ENCODE measurements around the gene PRKAR2B. TPM values are rescaled to one million over a fixed set of nuclear protein-coding genes. Genes with fewer than 3 reads are reported as not detected.

The PRKAR2B gene
- polyA plus RNA-seq (249 and 297 TPM in 2 replicates), polyA minus RNA-seq (303 and 312 TPM in 2 replicates)

DNA sequence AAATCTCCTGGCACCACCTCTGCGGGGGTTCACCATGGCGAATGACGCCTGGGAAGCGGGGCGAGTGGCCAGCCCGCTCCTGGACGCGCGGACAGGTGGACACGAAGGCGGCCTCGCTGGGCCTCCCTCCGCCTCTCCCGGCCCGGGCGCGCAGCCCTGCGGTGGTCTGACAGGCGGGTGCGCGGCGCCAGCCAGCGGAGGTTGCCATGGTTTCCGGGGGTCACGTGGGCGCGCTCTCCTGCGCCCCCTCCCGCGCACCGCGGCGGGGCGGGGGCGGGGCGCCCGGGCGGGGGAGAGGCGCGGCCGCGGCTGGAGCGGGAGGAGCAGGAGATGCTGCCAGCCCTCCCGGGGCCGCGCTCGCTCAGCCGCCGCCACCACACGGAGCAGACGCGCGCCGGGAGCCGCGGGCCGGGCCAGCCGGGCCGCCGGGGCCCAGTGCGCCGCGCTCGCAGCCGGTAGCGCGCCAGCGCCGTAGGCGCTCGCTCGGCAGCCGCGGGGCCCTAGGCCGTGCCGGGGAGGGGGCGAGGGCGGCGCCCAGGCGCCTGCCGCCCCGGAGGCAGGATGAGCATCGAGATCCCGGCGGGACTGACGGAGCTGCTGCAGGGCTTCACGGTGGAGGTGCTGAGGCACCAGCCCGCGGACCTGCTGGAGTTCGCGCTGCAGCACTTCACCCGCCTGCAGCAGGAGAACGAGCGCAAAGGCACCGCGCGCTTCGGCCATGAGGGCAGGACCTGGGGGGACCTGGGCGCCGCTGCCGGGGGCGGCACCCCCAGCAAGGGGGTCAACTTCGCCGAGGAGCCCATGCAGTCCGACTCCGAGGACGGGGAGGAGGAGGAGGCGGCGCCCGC, at the start of gene PRKAR2B:
TSS of gene PRKAR2B (plus strand) at position 359 of the 848 bp plus-strand sequence. CDS start at position 562, 203 bp downstream.
- peak within 1 kb of the TSS; percentile 97 for H3K27ac ChIP-seq (ENCODE audit: low read length)
- H3K27me3 ChIP-seq (ENCODE audit: insufficient read depth, low read depth, low read length): no peaks in the 10 kb centered on the region

DNA sequence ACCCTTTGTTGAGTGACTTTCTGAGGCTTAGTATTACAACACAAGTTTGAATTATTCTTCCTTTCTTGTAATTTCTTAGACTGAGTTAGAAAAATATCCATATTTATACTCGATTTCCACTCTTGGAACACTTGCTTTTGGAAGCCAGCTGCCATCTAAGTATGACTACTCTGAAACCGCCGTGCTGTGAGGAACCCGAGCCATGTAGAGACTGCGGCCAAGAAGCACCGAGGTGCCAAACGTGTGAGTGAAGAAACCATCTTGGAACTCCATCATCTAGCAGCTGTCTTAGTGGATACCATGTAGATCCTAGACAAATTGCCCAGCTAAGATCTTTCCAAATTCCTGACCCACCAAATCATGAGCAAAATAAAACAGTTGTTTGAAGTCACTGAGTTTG, 49.7 kb upstream of the PRKAR2B start:
- H3K36me3 ChIP-seq (ENCODE audit: insufficient read depth, low read length): no peaks in the 10 kb centered on the region
- no peak overlapping the region for H3K4me3 ChIP-seq (ENCODE audit: low read length)
- H2AFZ ChIP-seq (ENCODE audit: low read depth, low read length): no peak overlapping the region
- no peaks in the 10 kb centered on the region for H3F3A ChIP-seq (ENCODE audit: insufficient read depth, low read length, poor library complexity, severe bottlenecking)
- H3K9me2 ChIP-seq (ENCODE audit: insufficient read depth, low read length): no peaks in the 10 kb centered on the region
- H3K4me2 ChIP-seq (ENCODE audit: low read length): no peak overlapping the region
- no peak overlapping the region for H3K9ac ChIP-seq (ENCODE audit: low read length)
- no peaks in the 10 kb centered on the region for H3K27me3 ChIP-seq (ENCODE audit: insufficient read depth, low read depth, low read length)
- TF ChIP-seq, protein P1, sequence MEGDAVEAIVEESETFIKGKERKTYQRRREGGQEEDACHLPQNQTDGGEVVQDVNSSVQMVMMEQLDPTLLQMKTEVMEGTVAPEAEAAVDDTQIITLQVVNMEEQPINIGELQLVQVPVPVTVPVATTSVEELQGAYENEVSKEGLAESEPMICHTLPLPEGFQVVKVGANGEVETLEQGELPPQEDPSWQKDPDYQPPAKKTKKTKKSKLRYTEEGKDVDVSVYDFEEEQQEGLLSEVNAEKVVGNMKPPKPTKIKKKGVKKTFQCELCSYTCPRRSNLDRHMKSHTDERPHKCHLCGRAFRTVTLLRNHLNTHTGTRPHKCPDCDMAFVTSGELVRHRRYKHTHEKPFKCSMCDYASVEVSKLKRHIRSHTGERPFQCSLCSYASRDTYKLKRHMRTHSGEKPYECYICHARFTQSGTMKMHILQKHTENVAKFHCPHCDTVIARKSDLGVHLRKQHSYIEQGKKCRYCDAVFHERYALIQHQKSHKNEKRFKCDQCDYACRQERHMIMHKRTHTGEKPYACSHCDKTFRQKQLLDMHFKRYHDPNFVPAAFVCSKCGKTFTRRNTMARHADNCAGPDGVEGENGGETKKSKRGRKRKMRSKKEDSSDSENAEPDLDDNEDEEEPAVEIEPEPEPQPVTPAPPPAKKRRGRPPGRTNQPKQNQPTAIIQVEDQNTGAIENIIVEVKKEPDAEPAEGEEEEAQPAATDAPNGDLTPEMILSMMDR (IDR thresholded peaks at IDR 0.05; ENCODE audit: poor library complexity, severe bottlenecking): no peak
- no peaks in the 10 kb centered on the region for H3K9me3 ChIP-seq (ENCODE audit: low read length)
- no peak overlapping the region for H3K27ac ChIP-seq (ENCODE audit: low read length)
- no peaks in the 10 kb centered on the region for H4K20me1 ChIP-seq (ENCODE audit: insufficient read depth)
- no peaks in the 10 kb centered on the region for H3K79me2 ChIP-seq (replicated peaks; ENCODE audit: insufficient read depth, low read length)

More for the DNA sequence above, at the start of gene PRKAR2B:
- Histone ChIP-seq H4K20me1 (ENCODE audit: insufficient read depth) (no peaks in the 10 kb centered on the region), H3K4me3 (ENCODE audit: low read length) (peak within 1 kb of the TSS; percentile 94), H3K9me3 (ENCODE audit: low read length) (no peaks in the 10 kb centered on the region), H3F3A (ENCODE audit: insufficient read depth, low read length, poor library complexity, severe bottlenecking) (peaks cover 5% of the 10 kb centered on the region), H3K4me2 (ENCODE audit: low read length) (peak within 1 kb of the TSS; percentile 60), H3K9me2 (ENCODE audit: insufficient read depth, low read length) (no peaks in the 10 kb centered on the region), H3K9ac (ENCODE audit: low read length) (peak within 1 kb of the TSS; percentile 94), H3K36me3 (ENCODE audit: insufficient read depth, low read length) (no peaks in the 10 kb centered on the region), H2AFZ (ENCODE audit: low read depth, low read length) (peak within 1 kb of the TSS; percentile 62), H3K79me2 (replicated peaks; ENCODE audit: insufficient read depth, low read length) (peaks cover 50% of the 10 kb centered on the region)
- TF ChIP-seq SMC3 (conservative IDR thresholded peaks at IDR 0.05; ENCODE audit: poor library complexity) (no peak), POLR2AphosphoS5 (IDR thresholded peaks at IDR 0.05) (peak; percentile 96), REST (IDR thresholded peaks at IDR 0.05; ENCODE audit: borderline replicate concordance) (peak; percentile 23), TAF1 (IDR thresholded peaks at IDR 0.05; ENCODE audit: low read depth) (peak; percentile 64), MXI1 (conservative IDR thresholded peaks at IDR 0.05; ENCODE audit: poor library complexity, severe bottlenecking) (peak; percentile 67), RAD21 (conservative IDR thresholded peaks at IDR 0.05) (peak; percentile 43), EP300 (conservative IDR thresholded peaks at IDR 0.05; ENCODE audit: poor library complexity, severe bottlenecking) (peak; percentile 81), EZH2 (IDR thresholded peaks at IDR 0.05; ENCODE audit: borderline replicate concordance, insufficient read depth, low read length, poor library complexity, severe bottlenecking) (no peak)
- TF ChIP-seq, protein P1 (IDR thresholded peaks at IDR 0.05; ENCODE audit: poor library complexity, severe bottlenecking): peak; percentile 44
